Measurements from ENCODE around the gene GABARAPL1.

DNA sequence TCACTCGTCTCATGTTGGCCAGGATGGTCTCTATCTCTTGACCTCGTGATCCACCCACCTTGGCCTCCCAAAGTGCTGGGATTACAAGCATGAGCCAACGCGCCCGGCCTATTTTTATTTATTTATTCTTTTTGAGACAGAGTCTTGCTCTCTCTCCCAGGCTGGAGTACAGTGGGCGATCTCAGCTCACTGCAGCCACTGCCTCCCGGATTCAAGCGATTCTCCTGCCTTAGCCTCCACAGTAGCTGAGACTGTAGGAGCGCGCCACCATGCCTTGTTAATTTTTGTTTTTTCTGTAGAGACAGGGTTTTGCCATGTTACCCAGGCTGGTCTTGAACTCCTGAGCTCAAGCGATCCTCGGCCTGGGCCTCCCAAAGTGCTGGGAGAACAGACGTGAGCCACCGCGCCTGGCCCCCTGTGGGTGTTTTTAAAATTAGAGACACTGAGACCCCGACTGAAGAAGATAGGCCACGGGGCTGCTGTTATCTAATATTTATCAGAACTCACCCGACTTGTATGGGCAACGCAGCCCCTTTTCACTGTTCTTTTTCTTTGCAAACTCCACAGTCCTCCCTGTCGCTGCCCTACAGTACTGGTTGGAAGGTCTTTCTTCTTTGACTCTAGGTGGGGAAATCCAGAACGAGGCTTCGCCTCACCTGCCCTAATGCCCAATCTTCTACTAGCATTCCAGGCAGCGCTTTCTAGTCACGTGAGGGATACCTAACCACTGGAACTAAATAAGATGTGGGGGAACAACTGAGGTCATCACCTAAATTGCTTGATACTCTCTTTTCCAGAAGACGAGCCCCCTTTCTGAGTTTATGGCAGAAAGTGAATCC lies 1.4 kb upstream of the GABARAPL1 start:
- TF ChIP-seq, protein P1, sequence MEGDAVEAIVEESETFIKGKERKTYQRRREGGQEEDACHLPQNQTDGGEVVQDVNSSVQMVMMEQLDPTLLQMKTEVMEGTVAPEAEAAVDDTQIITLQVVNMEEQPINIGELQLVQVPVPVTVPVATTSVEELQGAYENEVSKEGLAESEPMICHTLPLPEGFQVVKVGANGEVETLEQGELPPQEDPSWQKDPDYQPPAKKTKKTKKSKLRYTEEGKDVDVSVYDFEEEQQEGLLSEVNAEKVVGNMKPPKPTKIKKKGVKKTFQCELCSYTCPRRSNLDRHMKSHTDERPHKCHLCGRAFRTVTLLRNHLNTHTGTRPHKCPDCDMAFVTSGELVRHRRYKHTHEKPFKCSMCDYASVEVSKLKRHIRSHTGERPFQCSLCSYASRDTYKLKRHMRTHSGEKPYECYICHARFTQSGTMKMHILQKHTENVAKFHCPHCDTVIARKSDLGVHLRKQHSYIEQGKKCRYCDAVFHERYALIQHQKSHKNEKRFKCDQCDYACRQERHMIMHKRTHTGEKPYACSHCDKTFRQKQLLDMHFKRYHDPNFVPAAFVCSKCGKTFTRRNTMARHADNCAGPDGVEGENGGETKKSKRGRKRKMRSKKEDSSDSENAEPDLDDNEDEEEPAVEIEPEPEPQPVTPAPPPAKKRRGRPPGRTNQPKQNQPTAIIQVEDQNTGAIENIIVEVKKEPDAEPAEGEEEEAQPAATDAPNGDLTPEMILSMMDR (IDR thresholded peaks at IDR 0.05; ENCODE audit: insufficient read depth, low read length) = no peak
- no peak for TF ChIP-seq POLR2AphosphoS5 (IDR thresholded peaks at IDR 0.05; ENCODE audit: low read depth)
- TF ChIP-seq, protein P2, sequence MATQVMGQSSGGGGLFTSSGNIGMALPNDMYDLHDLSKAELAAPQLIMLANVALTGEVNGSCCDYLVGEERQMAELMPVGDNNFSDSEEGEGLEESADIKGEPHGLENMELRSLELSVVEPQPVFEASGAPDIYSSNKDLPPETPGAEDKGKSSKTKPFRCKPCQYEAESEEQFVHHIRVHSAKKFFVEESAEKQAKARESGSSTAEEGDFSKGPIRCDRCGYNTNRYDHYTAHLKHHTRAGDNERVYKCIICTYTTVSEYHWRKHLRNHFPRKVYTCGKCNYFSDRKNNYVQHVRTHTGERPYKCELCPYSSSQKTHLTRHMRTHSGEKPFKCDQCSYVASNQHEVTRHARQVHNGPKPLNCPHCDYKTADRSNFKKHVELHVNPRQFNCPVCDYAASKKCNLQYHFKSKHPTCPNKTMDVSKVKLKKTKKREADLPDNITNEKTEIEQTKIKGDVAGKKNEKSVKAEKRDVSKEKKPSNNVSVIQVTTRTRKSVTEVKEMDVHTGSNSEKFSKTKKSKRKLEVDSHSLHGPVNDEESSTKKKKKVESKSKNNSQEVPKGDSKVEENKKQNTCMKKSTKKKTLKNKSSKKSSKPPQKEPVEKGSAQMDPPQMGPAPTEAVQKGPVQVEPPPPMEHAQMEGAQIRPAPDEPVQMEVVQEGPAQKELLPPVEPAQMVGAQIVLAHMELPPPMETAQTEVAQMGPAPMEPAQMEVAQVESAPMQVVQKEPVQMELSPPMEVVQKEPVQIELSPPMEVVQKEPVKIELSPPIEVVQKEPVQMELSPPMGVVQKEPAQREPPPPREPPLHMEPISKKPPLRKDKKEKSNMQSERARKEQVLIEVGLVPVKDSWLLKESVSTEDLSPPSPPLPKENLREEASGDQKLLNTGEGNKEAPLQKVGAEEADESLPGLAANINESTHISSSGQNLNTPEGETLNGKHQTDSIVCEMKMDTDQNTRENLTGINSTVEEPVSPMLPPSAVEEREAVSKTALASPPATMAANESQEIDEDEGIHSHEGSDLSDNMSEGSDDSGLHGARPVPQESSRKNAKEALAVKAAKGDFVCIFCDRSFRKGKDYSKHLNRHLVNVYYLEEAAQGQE (IDR thresholded peaks at IDR 0.05; ENCODE audit: insufficient replicate concordance, low read depth) = no peak

Data from HL-60 (cell line).